IMR-90 (cell line): ENCODE data around the gene PLCL1. TPM values are rescaled to one million over a fixed set of nuclear protein-coding genes. Genes with fewer than 3 reads are reported as not detected.

Experiments used
- ATAC-seq: fragments of 200-7000 bp; cut with Tn5 transposase; 2 replicates; pipeline ENCODE4 v1.9.1; 2020; ENCODE audit warnings: low read depth, mild to moderate bottlenecking, moderate library complexity
- BruUV-seq: library from RNA; stranded (reverse); fragments of 400-500 nt; replicated peaks from 2 replicates; lab custom pipeline; 2021; lab: Mats Ljungman, UMichigan
- CTCF ChIA-PET: fragments of 300-600 bp; formaldehyde crosslinking; extraction: SDS; loops from one replicate; lab custom pipeline; 2021; ENCODE audit warnings: antibody characterized with exemption; lab: Yijun Ruan, JAX
- POLR2A ChIA-PET: fragments of 300-600 bp; sonication (Branson Sonifier 250); formaldehyde crosslinking; loops from one replicate; lab custom pipeline; 2022; ENCODE audit warnings: antibody characterized with exemption; ENCODE audit not compliant: unreplicated experiment; lab: Charles Lee
- DNase-seq: peaks from one replicate; pipeline ENCODE4 v3.0.0; 2013
- H2AFZ ChIP-seq: replicated peaks from 2 replicates; pipeline ENCODE3; 2013; ENCODE audit warnings: low read length, mild to moderate bottlenecking; ENCODE audit not compliant: poor library complexity
- H2AK5ac ChIP-seq: 2 replicates; pipeline ENCODE4 v1.6.1; 2013; ENCODE audit warnings: low read depth, low read length, inconsistent platforms
- H2AK9ac ChIP-seq: replicated peaks from 2 replicates; pipeline ENCODE3; 2013; ENCODE audit warnings: mild to moderate bottlenecking, low read depth, low read length, moderate library complexity; ENCODE audit not compliant: poor library complexity
- H2BK120ac ChIP-seq: 2 replicates; pipeline ENCODE4 v1.6.1; 2013; ENCODE audit warnings: low read depth, low read length, inconsistent platforms
- H2BK15ac ChIP-seq: 3 replicates; pipeline ENCODE4 v1.6.1; 2013; ENCODE audit warnings: low read depth, low read length, inconsistent platforms
- H2BK20ac ChIP-seq: 2 replicates; pipeline ENCODE4 v1.6.1; 2013; ENCODE audit warnings: low read depth, mild to moderate bottlenecking, inconsistent platforms, low read length, moderate library complexity
- H2BK5ac ChIP-seq: 2 replicates; pipeline ENCODE4 v1.6.1; 2013; ENCODE audit warnings: mild to moderate bottlenecking, low read depth, low read length, inconsistent platforms; ENCODE audit not compliant: poor library complexity, severe bottlenecking
- H3K14ac ChIP-seq: replicated peaks from 2 replicates; pipeline ENCODE4 v1.6.1; 2013; ENCODE audit warnings: low read depth, low read length, inconsistent platforms
- H3K18ac ChIP-seq: 2 replicates; pipeline ENCODE4 v1.6.1; 2013; ENCODE audit warnings: low read depth, low read length, control low read depth
- H3K23ac ChIP-seq: 2 replicates; pipeline ENCODE4 v1.6.1; 2013; ENCODE audit warnings: low read depth, low read length, inconsistent platforms
- H3K27ac ChIP-seq: 2 replicates; pipeline ENCODE4 v1.5.1; 2013; ENCODE audit warnings: mild to moderate bottlenecking, control low read depth, low read length; ENCODE audit not compliant: insufficient read depth
- H3K27me3 ChIP-seq: 2 replicates; pipeline ENCODE4 v1.6.1; 2013; ENCODE audit warnings: low read length; ENCODE audit not compliant: control insufficient read depth, insufficient read depth
- H3K36me3 ChIP-seq: 2 replicates; pipeline ENCODE4 v1.6.1; 2013; ENCODE audit warnings: low read length, mixed read lengths; ENCODE audit not compliant: control insufficient read depth, insufficient read depth
- H3K4ac ChIP-seq: 2 replicates; pipeline ENCODE4 v1.6.1; 2013; ENCODE audit warnings: low read depth, low read length, inconsistent platforms
- H3K4me1 ChIP-seq: 2 replicates; pipeline ENCODE4 v1.6.1; 2013; ENCODE audit warnings: low read length, mixed read lengths; ENCODE audit not compliant: control insufficient read depth, insufficient read depth
- H3K4me2 ChIP-seq: 2 replicates; pipeline ENCODE4 v1.6.1; 2013; ENCODE audit warnings: low read depth, mild to moderate bottlenecking, control low read depth, low read length, moderate library complexity
- H3K4me3 ChIP-seq: 2 replicates; pipeline ENCODE4 v1.5.1; 2013; ENCODE audit warnings: low read depth, mild to moderate bottlenecking, control low read depth, low read length, moderate library complexity; ENCODE audit not compliant: insufficient read depth
- H3K56ac ChIP-seq: 2 replicates; pipeline ENCODE4 v1.6.1; 2013; ENCODE audit warnings: low read length, inconsistent platforms; ENCODE audit not compliant: insufficient read depth; ENCODE audit errors: extremely low read depth
- H3K79me1 ChIP-seq, 2 experiments: 2 replicates each; pipeline ENCODE4 v1.6.1; 2013; ENCODE audit warnings: low read length in 2 of 2, inconsistent platforms in 1 of 2, low read depth in 1 of 2
- H3K9ac ChIP-seq: 2 replicates; pipeline ENCODE4 v1.6.1; 2013; ENCODE audit warnings: low read depth, low read length, control low read depth
- H3K9me1 ChIP-seq: 2 replicates; pipeline ENCODE4 v1.6.1; 2013; ENCODE audit warnings: low read length, inconsistent platforms; ENCODE audit not compliant: insufficient read depth
- H3K9me3 ChIP-seq: 2 replicates; pipeline ENCODE4 v1.6.1; 2013; ENCODE audit warnings: low read length; ENCODE audit not compliant: control insufficient read depth, insufficient read depth
- H4K20me1 ChIP-seq: 2 replicates; pipeline ENCODE4 v1.6.1; 2013; ENCODE audit warnings: low read length, inconsistent platforms; ENCODE audit not compliant: insufficient read depth
- H4K5ac ChIP-seq: 2 replicates; pipeline ENCODE4 v1.6.1; 2013; ENCODE audit warnings: mild to moderate bottlenecking, low read depth, low read length, control low read depth
- H4K8ac ChIP-seq, 2 experiments: 2 replicates each; pipeline ENCODE4 v1.6.1; 2013; ENCODE audit warnings: low read depth in 2 of 2, low read length in 2 of 2, control low read depth in 1 of 2, inconsistent platforms in 1 of 2
- H4K91ac ChIP-seq: 2 replicates; pipeline ENCODE4 v1.6.1; 2013; ENCODE audit warnings: low read depth, low read length, inconsistent platforms; ENCODE audit not compliant: insufficient read depth
- CTCF ChIP-seq: conservative IDR thresholded peaks from 2 replicates; pipeline ENCODE4 v1.5.1; 2012; ENCODE audit warnings: mild to moderate bottlenecking, low read depth, low read length, improper control_type of control experiment
- MXI1 ChIP-seq: IDR thresholded peaks from 2 replicates; pipeline ENCODE4 v1.6.1; 2012; ENCODE audit warnings: low read depth, mild to moderate bottlenecking, low read length, moderate library complexity, borderline replicate concordance
- POLR2A ChIP-seq: IDR thresholded peaks from 2 replicates; pipeline ENCODE4 v1.6.1; 2012; ENCODE audit warnings: mild to moderate bottlenecking, low read depth, low read length
- WGBS, 2 experiments: methylation state at CpG; one replicate each; pipeline versions ENCODE4 v1.1.5 to v1.1.7; 2013; ENCODE audit warnings: missing lambda C conversion rate in 2 of 2; ENCODE audit not compliant: insufficient read length in 1 of 2; ENCODE audit errors: extremely low coverage in 2 of 2; 5-methylcytosine and 5-hydroxymethylcytosine counted together
- dilution Hi-C: fragments of 300-500 bp; cut with HindIII; formaldehyde crosslinking; loops from one replicate; pipeline ENCODE4 v1.14.3; 2018; ENCODE audit warnings: low sequenced_read_pairs; ENCODE audit not compliant: unreplicated experiment
- in situ Hi-C: fragments of 300-500 bp; cut with MboI; formaldehyde crosslinking; loops from 3 replicates; pipeline ENCODE4 v1.14.3; 2019; ENCODE audit warnings: low sequenced_read_pairs, inconsistent platforms, mixed read lengths
- intact Hi-C: fragments of 100-400 bp; cut with micrococcal nuclease; formaldehyde crosslinking; loops from 2 replicates; pipeline ENCODE4 v1.10.0; 2022
- polyA plus RNA-seq, 3 experiments: library from polyadenylated mRNA; depleted of rRNA; stranded (reverse); fragments of >200 nt; gene quantifications; 2 replicates each; pipeline ENCODE4 v1.2.3, GENCODE V29; 2012; ENCODE audit warnings: low replicate concordance in 1 of 3
- total RNA-seq: library from RNA; depleted of rRNA; stranded (reverse); fragments of >200 nt; gene quantifications from 2 replicates; pipeline ENCODE4 v1.2.3, GENCODE V29; 2012

Gene PLCL1
- total and polyA plus RNA-seq, 2 of the 4 experiments (the other 2 are of a cell fraction) = 0.14 to 0.18 TPM

GRCh38 chr2:197821550-197822289 lies 17.3 kb downstream of the PLCL1 start:
- CTCF ChIA-PET = no interaction called here
- Histone ChIP-seq H3K9me3 (no peaks in the 10 kb centered on the region), H3K27ac (no peak overlapping the region), H2BK15ac (no peak overlapping the region), H3K36me3 (no peaks in the 10 kb centered on the region), H3K14ac (no peak overlapping the region), H4K91ac (no peak overlapping the region), H3K4me2 (no peak overlapping the region), H3K27me3 (no peaks in the 10 kb centered on the region), H4K5ac (no peak overlapping the region), H3K18ac (no peak overlapping the region), H2AK5ac (no peak overlapping the region), H3K4ac (no peak overlapping the region), H4K8ac (no peak overlapping the region), H2BK5ac (no peak overlapping the region), H3K56ac (no peak overlapping the region), H2AK9ac (no peak overlapping the region), H4K20me1 (no peaks in the 10 kb centered on the region), H3K9me1 (no peaks in the 10 kb centered on the region), H2BK20ac (no peak overlapping the region), H3K4me1 (no peaks in the 10 kb centered on the region), H3K23ac (no peak overlapping the region), H3K4me3 (no peak overlapping the region), H2AFZ (no peak overlapping the region), H3K79me1 (no peaks in the 10 kb centered on the region), H2BK120ac (no peak overlapping the region), H3K9ac (no peak overlapping the region)
- TF ChIP-seq POLR2A = no peak
- no peak for TF ChIP-seq MXI1
- no peak for TF ChIP-seq CTCF
- no TSS peak for BruUV-seq
- dilution Hi-C loops (no loop called here), intact Hi-C loops (no loop called here), in situ Hi-C loops (no loop called here)
- POLR2A ChIA-PET = no interaction called here
- ATAC-seq (no peak), DNase-seq (no peak)
- 80% methylated on average over 1 of the region's 2 CpGs; no CpG with 5 or more reads in 1 of the 2 experiments for WGBS, 2 experiments
